GM12878 (cell line): ENCODE data around the gene SRRM2. TPM values are rescaled to one million over a fixed set of nuclear protein-coding genes. Genes with fewer than 3 reads are reported as not detected.
A peak's percentile ranks its signal among the peaks of the same experiment; 100 is the strongest.

Source experiments
- ATAC-seq: fragments of 200-7000 bp; cut with Tn5 transposase; 3 replicates; pipeline ENCODE4 v1.9.1; 2020; ENCODE audit warnings: mild to moderate bottlenecking, moderate library complexity
- BruUV-seq: library from RNA; stranded (reverse); fragments of 400-500 nt; replicated peaks from 2 replicates; lab custom pipeline; 2021; lab: Mats Ljungman, UMichigan
- CTCF ChIA-PET: fragments of 300-600 bp; sonication (Branson Sonifier 250); formaldehyde crosslinking; extraction: SDS; loops from one replicate; lab custom pipeline; 2021; ENCODE audit warnings: inconsistent platforms; lab: Yijun Ruan, JAX
- POLR2A ChIA-PET: fragments of 350-600 bp; formaldehyde crosslinking; extraction: SDS; loops from one replicate; lab custom pipeline; 2021; ENCODE audit warnings: inconsistent platforms; lab: Charles Lee
- RAD21 ChIA-PET: fragments of 300-600 bp; sonication (Branson Sonifier 250); formaldehyde crosslinking; loops from one replicate; lab custom pipeline; 2023; ENCODE audit warnings: antibody characterized with exemption; ENCODE audit not compliant: unreplicated experiment; lab: Charles Lee
- SMC1A ChIA-PET: fragments of 300-600 bp; sonication (Branson Sonifier 250); formaldehyde crosslinking; loops from one replicate; lab custom pipeline; 2023; ENCODE audit not compliant: unreplicated experiment, uncharacterized antibody; lab: Charles Lee
- DNase-seq: peaks from one replicate; pipeline ENCODE4 v3.0.0-alpha.2; 2011; ENCODE audit warnings: low read depth, low spot score
- FAIRE-seq: peaks from 3 replicates; lab custom pipeline; 2011; peaks lifted over from hg19 to GRCh38; lab: Jason Lieb, UNC
- H2AFZ ChIP-seq: 2 replicates; pipeline ENCODE4 v1.6.0; 2011; ENCODE audit warnings: low read depth, low read length, control low read depth; ENCODE audit not compliant: control insufficient read depth
- H3K27ac ChIP-seq: 2 replicates; pipeline ENCODE4 v1.5.1; 2011; ENCODE audit warnings: control low read depth; ENCODE audit not compliant: control insufficient read depth, insufficient read depth
- H3K27me3 ChIP-seq, 2 experiments: replicated peaks in 1 of 2; 2 replicates each; pipeline versions ENCODE4 v1.6.0 to v1.6.1; 2011; ENCODE audit warnings: low read length in 1 of 2; ENCODE audit not compliant: control insufficient read depth in 2 of 2, insufficient read depth in 2 of 2
- H3K36me3 ChIP-seq, 2 experiments: 2 replicates each; pipeline ENCODE4 v1.5.1; 2011; ENCODE audit warnings: low read length in 1 of 2; ENCODE audit not compliant: control insufficient read depth in 2 of 2, insufficient read depth in 2 of 2
- H3K4me1 ChIP-seq: 2 replicates; pipeline ENCODE4 v1.6.1; 2011; ENCODE audit warnings: mild to moderate bottlenecking, low read length, moderate library complexity, mixed read lengths; ENCODE audit not compliant: control insufficient read depth, insufficient read depth
- H3K4me2 ChIP-seq: 2 replicates; pipeline ENCODE4 v1.6.0; 2011; ENCODE audit warnings: control low read depth; ENCODE audit not compliant: control insufficient read depth, insufficient read depth
- H3K4me3 ChIP-seq: fragments of 200-600 bp; sonication (generic); 2 replicates; pipeline ENCODE4 v1.5.1; 2016
- H3K79me2 ChIP-seq: 2 replicates; pipeline ENCODE4 v1.6.0; 2011; ENCODE audit warnings: low read length; ENCODE audit not compliant: control insufficient read depth, insufficient read depth
- H3K9ac ChIP-seq: 2 replicates; pipeline ENCODE4 v1.8.0; 2011; ENCODE audit warnings: low read length, control low read depth, mixed read lengths; ENCODE audit not compliant: control insufficient read depth, insufficient read depth
- H3K9me3 ChIP-seq: replicated peaks from 3 replicates; pipeline ENCODE4 v1.5.1; 2011; ENCODE audit warnings: mild to moderate bottlenecking, low read length; ENCODE audit not compliant: control insufficient read depth, insufficient read depth
- H4K20me1 ChIP-seq: 2 replicates; pipeline ENCODE4 v1.6.0; 2011; ENCODE audit not compliant: control insufficient read depth, insufficient read depth
- CEBPZ ChIP-seq: fragments of 150-350 bp; IDR thresholded peaks from 2 replicates; pipeline ENCODE4 v1.6.1; 2016; ENCODE audit warnings: low read depth, low read length
- ESRRA ChIP-seq: IDR thresholded peaks from 2 replicates; pipeline ENCODE4 v1.6.1; 2012; ENCODE audit warnings: mild to moderate bottlenecking, low read length, improper control_type of control experiment
- GATAD2B ChIP-seq: fragments of 450-650 bp; conservative IDR thresholded peaks from 2 replicates; pipeline ENCODE4 v1.6.1; 2017; ENCODE audit warnings: low read depth, mild to moderate bottlenecking, moderate library complexity
- IRF3 ChIP-seq: fragments of 450-650 bp; IDR thresholded peaks from 2 replicates; pipeline ENCODE4 v1.6.1; 2014; ENCODE audit warnings: mild to moderate bottlenecking
- MEF2B ChIP-seq: fragments of 450-650 bp; IDR thresholded peaks from 2 replicates; pipeline ENCODE4 v1.6.1; 2018; ENCODE audit warnings: mild to moderate bottlenecking, moderate library complexity; ENCODE audit not compliant: partially characterized antibody, poor library complexity, severe bottlenecking
- POLR2AphosphoS5 ChIP-seq: IDR thresholded peaks from 2 replicates; pipeline ENCODE4 v1.6.1; 2011; ENCODE audit warnings: mild to moderate bottlenecking, low read length, inconsistent platforms
- RELB ChIP-seq: fragments of 450-650 bp; IDR thresholded peaks from 2 replicates; pipeline ENCODE4 v1.6.1; 2017; ENCODE audit warnings: low read depth, mild to moderate bottlenecking, moderate library complexity
- TAF1 ChIP-seq: IDR thresholded peaks from 2 replicates; pipeline ENCODE4 v1.6.1; 2011; ENCODE audit warnings: mild to moderate bottlenecking, low read depth, low read length, borderline replicate concordance
- TCF7 ChIP-seq: IDR thresholded peaks from 2 replicates; pipeline ENCODE4 v1.6.1; 2014; ENCODE audit warnings: antibody characterized with exemption, borderline replicate concordance
- USF2 ChIP-seq: IDR thresholded peaks from 2 replicates; pipeline ENCODE4 v1.6.1; 2011; ENCODE audit warnings: low read depth, low read length, improper control_type of control experiment, borderline replicate concordance
- ZNF207 ChIP-seq: fragments of 450-650 bp; IDR thresholded peaks from 2 replicates; pipeline ENCODE4 v1.6.1; 2014; ENCODE audit warnings: antibody characterized with exemption, mild to moderate bottlenecking, borderline replicate concordance
- ZZZ3 ChIP-seq: IDR thresholded peaks from 2 replicates; pipeline ENCODE4 v1.6.1; 2011; ENCODE audit warnings: low read depth; ENCODE audit not compliant: control insufficient read depth, insufficient read length
- WGBS: methylation state at CpG from one replicate; pipeline ENCODE4 v1.1.6; 2016; ENCODE audit warnings: low lambda C conversion rate; ENCODE audit not compliant: insufficient replicate concordance, insufficient coverage; ENCODE audit errors: missing lambda C conversion rate; 5-methylcytosine and 5-hydroxymethylcytosine counted together
- in situ Hi-C: fragments of 300-500 bp; cut with MboI; formaldehyde crosslinking; loops from 9 replicates; pipeline ENCODE4 v1.14.3; 2018; ENCODE audit warnings: mixed read lengths
- intact Hi-C: fragments of 100-400 bp; cut with micrococcal nuclease; formaldehyde crosslinking; loops from one replicate; pipeline ENCODE4 v1.14.2; 2022; ENCODE audit not compliant: unreplicated experiment
- polyA plus RNA-seq, 11 experiments: library from polyadenylated mRNA; depleted of rRNA in 4 of 11; unstranded in 6 of 11; stranded (reverse) in 5 of 11; fragments of >200 nt; fragmentation: Nextera tagmentation in 4 of 11; fragmentation: Illumina TruSeq in 1 of 11; extraction: Ambion mirVana in 4 of 11; extraction: Trizol in 1 of 11; gene quantifications; 1 replicate in 1 of 11; 2 replicates in 10 of 11; pipeline versions ENCODE4 v1.2.1 to v1.2.3, GENCODE V29; 2011 to 2016; ENCODE audit warnings: inconsistent platforms in 2 of 11, missing spikeins in 2 of 11, low read depth in 1 of 11
- total RNA-seq, 4 experiments: library from RNA; depleted of rRNA in 3 of 4; stranded (reverse); fragments of >200 nt in 3 of 4; fragmentation: Illumina TruSeq in 1 of 4; extraction: Trizol in 1 of 4; gene quantifications; 2 replicates each; pipeline versions ENCODE4 v1.2.1 to v1.2.3, GENCODE V29; 2013 to 2021

SRRM2 gene
- total and polyA plus RNA-seq, 10 of the 15 experiments (the other 5 are each of a cell fraction or from before 2014, with no cell fraction given), result 30.1 to 502 (median 196) TPM

GRCh38 chr16:2752850-2753732, 653 bp downstream of the SRRM2 start:
- peaks cover 68% of the 10 kb centered on the region for H3K79me2 ChIP-seq
- POLR2A ChIA-PET, result interaction anchor here (0.5 to 3.3 kb wide), 6 partner anchors 24 to 426 kb away, joined by 3 to 27 read pairs (median 4); partner anchors contain the start of genes ELOB and KCTD5
- H3K9ac ChIP-seq, result peak overlapping the region; percentile 98
- TF ChIP-seq CEBPZ (no peak), TAF1 (0 out of 2 replicates have a peak, but pooled peaks have one; percentile 33), IRF3 (no peak), ZZZ3 (no peak), POLR2AphosphoS5 (peak; percentile 28; the same call in 1 of the 2 replicates), GATAD2B (no peak), TCF7 (no peak), RELB (0 out of 2 replicates have a peak, but pooled peaks have one; percentile 9), ZNF207 (no peak), MEF2B (peak; percentile 46), USF2 (no peak), ESRRA (no peak)

More at GRCh38 chr16:2752850-2753732, 653 bp downstream of the SRRM2 start:
- ChIA-PET CTCF (no interaction called here), RAD21 (interaction anchor here (0.6 to 1.3 kb wide), 10 partner anchors 21 to 1458 kb away, joined by 3 to 6 read pairs (median 3); partner anchors contain the start of genes ELOB and PRSS27), SMC1A (interaction anchor here (1.8 to 2.8 kb wide), 2 partner anchors 23 to 25 kb away, joined by 4 to 7 read pairs; no protein-coding TSS in a partner anchor)
- intact Hi-C loops, result loop anchor here (2.0 kb wide), 1 partner anchor 24 kb away; the partner anchor contains the start of gene ELOB
- Histone ChIP-seq H2AFZ (no peak overlapping the region), H3K4me1 (peaks cover 17% of the 10 kb centered on the region; the same call in 1 of the 2 replicates), H3K27me3 (no peaks in the 10 kb centered on the region), H3K36me3 (peaks cover 12 to 23% of the 10 kb centered on the region in 2 experiments), H3K9me3 (no peaks in the 10 kb centered on the region; the same call in 2 of the 3 replicates), H3K27ac (peak overlapping the region; percentile 99), H3K4me3 (peak overlapping the region; percentile 98), H4K20me1 (peaks cover 29% of the 10 kb centered on the region), H3K4me2 (peak overlapping the region; percentile 78)
- no TSS peak for BruUV-seq
- in situ Hi-C loops, result no loop called here
- WGBS, result 1% methylated on average over 49 of the region's 82 CpGs
- no peak for FAIRE-seq
- peak; percentile 64 for ATAC-seq
- no peak for DNase-seq
